ENCODE data around the gene ZBTB8B.

ZBTB8B gene

DNA sequence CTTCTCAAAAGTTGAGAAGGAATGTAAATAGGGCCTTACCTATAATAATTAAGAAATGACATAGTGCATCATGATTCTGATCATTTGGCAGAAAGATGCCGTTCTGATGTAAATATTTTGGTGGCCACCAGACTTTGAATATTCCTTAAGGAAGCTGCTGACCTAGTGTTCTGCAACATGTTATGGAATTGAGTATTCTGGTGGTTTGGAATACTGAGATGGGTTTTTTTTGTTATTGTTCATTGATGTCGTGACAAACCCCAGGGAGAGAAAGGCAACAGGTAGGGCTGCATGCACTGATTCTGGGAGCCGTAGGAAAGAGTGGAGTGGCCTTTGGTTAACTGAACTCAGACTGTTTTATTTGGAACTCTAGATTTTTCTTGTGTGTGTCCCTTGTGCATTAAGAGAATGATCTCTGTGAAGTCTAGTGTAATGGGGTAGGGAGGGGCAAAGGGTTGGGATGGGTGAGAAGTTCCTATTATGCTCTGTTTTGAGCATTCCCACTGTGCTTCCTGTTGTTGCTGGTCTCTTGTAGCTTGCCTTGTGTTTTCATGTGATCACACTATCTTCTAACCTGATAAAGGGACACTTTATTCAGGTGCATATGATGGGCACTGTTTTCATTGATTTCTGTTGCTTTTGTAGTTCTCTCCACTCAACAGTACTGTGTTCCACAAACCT, 25.0 kb downstream of the ZBTB8B start:
- Histone ChIP-seq H3K27ac (no peak overlapping the region), H3K4me3 (no peak overlapping the region)
- no peak for DNase-seq (ENCODE audit: low spot score)
- TF ChIP-seq, protein P1, sequence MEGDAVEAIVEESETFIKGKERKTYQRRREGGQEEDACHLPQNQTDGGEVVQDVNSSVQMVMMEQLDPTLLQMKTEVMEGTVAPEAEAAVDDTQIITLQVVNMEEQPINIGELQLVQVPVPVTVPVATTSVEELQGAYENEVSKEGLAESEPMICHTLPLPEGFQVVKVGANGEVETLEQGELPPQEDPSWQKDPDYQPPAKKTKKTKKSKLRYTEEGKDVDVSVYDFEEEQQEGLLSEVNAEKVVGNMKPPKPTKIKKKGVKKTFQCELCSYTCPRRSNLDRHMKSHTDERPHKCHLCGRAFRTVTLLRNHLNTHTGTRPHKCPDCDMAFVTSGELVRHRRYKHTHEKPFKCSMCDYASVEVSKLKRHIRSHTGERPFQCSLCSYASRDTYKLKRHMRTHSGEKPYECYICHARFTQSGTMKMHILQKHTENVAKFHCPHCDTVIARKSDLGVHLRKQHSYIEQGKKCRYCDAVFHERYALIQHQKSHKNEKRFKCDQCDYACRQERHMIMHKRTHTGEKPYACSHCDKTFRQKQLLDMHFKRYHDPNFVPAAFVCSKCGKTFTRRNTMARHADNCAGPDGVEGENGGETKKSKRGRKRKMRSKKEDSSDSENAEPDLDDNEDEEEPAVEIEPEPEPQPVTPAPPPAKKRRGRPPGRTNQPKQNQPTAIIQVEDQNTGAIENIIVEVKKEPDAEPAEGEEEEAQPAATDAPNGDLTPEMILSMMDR (IDR thresholded peaks at IDR 0.05), result no peak

DNA sequence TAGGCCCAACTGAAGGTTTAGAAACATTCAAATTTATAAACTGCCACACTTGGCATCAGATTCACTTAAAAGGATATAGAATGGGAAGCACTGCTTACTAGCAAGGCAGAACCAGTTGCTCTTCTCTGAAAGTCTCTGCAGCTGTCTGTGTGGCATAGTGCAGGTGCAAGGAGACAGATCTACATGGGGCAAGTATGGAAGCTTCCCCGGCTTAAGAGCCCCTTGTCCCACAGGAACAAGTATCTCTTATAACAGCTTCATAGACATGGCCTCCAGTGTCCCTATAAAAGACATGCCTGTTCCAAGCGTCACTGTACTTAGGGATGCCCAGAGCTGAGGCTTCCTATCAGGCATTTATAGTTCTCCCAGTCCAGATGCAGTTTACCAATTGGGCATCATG, 26.5 kb downstream of the ZBTB8B start:
- Histone ChIP-seq H3K4me3 (no peak overlapping the region), H3K27ac (no peak overlapping the region)
- TF ChIP-seq, protein P1 (IDR thresholded peaks at IDR 0.05), result no peak
- no peak for DNase-seq (ENCODE audit: low spot score)

DNA sequence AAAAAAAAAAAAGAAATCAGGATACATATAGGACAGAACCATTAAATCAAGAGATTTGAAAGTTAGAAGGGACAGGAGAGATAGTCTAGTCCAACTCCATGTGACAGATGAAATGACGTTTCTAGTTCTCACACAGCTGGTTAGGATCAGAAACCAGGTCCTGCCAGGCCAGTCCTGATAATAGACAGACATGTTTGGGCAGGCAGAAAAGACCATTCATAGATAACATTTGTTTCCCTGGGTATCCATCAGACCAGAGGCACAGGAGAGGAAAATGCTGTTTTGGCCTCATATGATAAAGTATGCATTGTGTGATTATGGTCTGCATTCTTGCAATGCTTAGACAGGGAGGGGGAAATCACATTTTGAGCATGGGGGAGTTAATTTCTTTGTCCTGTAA, 29.3 kb downstream of the ZBTB8B start:
- no peak for DNase-seq (ENCODE audit: low spot score)
- Histone ChIP-seq H3K27ac (no peak overlapping the region), H3K4me3 (no peak overlapping the region)
- TF ChIP-seq, protein P1 (IDR thresholded peaks at IDR 0.05), result no peak

DNA sequence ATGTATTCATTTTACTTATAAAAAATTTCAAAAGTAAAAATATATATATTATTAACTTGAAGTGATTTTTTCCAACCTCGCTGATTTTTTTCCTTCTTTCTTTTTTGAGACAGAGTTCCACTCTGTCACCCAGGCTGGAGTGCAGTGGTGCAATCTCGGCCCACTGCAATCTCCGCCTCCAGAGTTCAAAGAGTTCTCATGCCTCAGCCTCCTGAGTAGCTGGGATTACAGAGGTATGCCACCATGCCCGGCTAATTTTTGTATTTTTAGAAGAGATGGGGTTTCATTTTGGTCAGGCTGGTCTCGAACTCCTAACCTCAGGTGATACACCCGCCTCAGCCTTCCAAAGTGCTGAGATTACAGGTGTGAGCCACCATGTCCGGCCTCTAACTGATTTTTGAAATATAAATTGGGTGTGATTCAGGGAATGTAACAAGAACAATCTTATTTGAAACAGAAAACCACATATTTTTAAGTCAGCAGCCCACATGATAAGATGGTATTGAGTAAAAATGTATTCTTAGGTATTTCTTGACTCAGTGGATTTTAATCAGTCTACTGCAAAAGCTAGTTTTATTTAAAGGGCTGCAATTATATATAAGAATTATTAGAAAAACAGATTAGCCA, 30.0 kb downstream of the ZBTB8B start:
- DNase-seq (ENCODE audit: low spot score), result no peak
- TF ChIP-seq, protein P1 (IDR thresholded peaks at IDR 0.05), result no peak
- Histone ChIP-seq H3K4me3 (no peak overlapping the region), H3K27ac (no peak overlapping the region)

DNA sequence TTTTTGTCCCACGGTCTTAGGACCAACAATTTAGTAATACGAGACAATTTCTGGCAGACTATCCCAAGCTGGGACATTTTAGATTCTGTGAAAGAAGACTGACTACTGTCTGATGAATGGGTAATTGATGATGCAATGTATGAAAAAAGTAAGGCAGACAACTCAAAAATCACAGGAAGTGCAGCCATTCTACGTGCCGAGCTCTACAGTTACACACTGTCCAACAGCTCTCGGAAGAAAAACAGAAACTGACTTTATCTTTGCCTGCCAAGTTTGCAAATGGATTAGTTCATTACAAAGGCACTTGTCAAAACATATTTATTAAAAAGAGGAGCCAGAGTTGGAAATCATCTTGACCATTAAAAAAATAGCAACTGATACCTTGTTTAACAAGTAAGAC, 31.3 kb downstream of the ZBTB8B start:
- peak overlapping the region in 1 of 2 donors; percentile 54 for H3K27ac ChIP-seq
- peak overlapping the region; percentile 45 for H3K4me3 ChIP-seq
- TF ChIP-seq, protein P1 (IDR thresholded peaks at IDR 0.05), result no peak

DNA sequence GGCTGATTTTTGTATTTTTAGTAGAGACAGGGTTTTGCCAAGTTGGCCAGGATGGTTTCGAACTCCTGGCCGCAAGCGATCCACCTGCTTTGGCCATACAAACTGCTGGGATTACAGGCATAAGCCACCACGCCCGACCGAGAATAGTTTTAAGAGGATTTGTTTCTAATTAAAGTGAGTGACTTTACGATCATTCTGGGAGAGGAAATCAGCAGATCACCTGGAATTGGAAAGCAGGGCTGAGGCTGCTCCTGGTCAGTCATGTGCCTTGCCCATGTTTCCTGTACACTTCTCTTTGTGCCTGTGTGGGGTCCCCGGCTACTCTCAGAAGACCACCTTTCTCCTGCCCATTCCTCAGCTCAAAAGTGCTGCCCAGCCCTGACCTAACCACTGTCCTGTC, 33.9 kb downstream of the ZBTB8B start:
- H3K27ac ChIP-seq, result no peak overlapping the region

More for the DNA sequence above, 31.3 kb downstream of the ZBTB8B start:
- no peak for DNase-seq (ENCODE audit: low spot score)

More for the DNA sequence above, 33.9 kb downstream of the ZBTB8B start:
- no peak for DNase-seq (ENCODE audit: low spot score)
- TF ChIP-seq, protein P1 (IDR thresholded peaks at IDR 0.05), result no peak
- no peak overlapping the region for H3K4me3 ChIP-seq

All from coronary artery (tissue), 2 donors.